ENCODE data around the gene ALX3. TPM values are rescaled to one million over a fixed set of nuclear protein-coding genes. Genes with fewer than 3 reads are reported as not detected.

The ALX3 gene
- polyA plus RNA-seq, 1 donor, result not detected

DNA sequence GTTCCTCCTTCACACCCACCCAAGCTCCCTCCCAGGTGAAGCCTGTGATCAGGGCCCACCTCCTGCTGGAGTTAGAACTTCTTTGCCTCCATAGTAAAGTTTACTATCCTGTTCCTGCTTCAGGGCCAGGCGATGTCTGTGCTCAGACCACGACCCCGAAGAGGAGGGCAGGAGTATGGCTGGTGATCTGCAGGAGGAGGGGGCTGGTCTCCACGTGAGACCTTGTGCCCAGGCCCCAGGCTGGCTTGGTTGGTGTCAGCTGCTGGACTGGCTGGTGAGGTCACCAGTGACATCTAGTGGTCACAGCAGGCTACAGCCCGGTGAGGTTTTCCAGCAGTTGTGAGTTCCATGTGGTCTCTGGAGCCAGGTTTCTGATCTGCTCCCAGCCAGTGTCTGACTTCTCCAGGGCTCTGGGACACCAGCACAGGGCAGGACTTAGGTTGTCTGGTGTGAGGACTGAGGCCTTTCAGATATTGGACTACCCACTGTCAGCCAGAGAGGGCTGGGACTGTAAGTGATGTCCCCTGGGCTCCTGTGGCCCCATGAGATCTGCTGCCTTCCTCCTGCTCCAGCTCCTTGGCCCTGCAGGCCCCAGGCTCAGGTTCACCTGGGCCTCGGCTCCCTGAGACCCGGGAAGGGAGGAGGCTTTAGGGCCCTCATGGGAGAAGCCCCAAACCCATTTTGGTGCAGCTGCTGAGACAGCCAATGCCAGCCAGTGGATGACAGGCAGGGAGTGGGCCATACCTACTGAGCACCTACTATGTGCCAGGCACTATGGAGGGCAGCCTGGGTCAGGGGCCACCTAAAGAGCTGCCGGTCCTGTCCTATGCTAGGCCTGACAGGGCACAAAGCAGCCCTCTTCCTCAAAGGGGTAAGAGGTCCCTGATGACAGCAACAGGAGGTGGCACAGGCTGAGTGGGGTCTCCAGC, 35.8 kb upstream of the ALX3 start:
- Histone ChIP-seq H3K4me1 (ENCODE audit: control insufficient read depth, insufficient read depth, low read length) (no peaks in the 10 kb centered on the region), H3K36me3 (ENCODE audit: control insufficient read depth, insufficient read depth, low read length) (no peaks in the 10 kb centered on the region), H3K9me3 (ENCODE audit: control insufficient read depth, low read depth, low read length) (no peaks in the 10 kb centered on the region), H3K27me3 (ENCODE audit: control insufficient read depth, insufficient read depth, low read length) (peaks cover 35% of the 10 kb centered on the region), H3K27ac (ENCODE audit: low read length) (no peak overlapping the region), H3K4me3 (ENCODE audit: low read length) (no peak overlapping the region)
- DNase-seq, result peak; percentile 50 to 52
- WGBS (ENCODE audit: insufficient coverage, low lambda C conversion rate), result no CpG with 5 or more reads among the region's 8 CpGs

GRCh38 chr1:110102081-110102480, 31.6 kb upstream of the ALX3 start:
- Histone ChIP-seq H3K9me3 (ENCODE audit: control insufficient read depth, low read depth, low read length) (no peaks in the 10 kb centered on the region), H3K4me1 (ENCODE audit: control insufficient read depth, insufficient read depth, low read length) (no peaks in the 10 kb centered on the region), H3K27me3 (ENCODE audit: control insufficient read depth, insufficient read depth, low read length) (peaks cover 25% of the 10 kb centered on the region), H3K4me3 (ENCODE audit: low read length) (no peak overlapping the region), H3K36me3 (ENCODE audit: control insufficient read depth, insufficient read depth, low read length) (no peaks in the 10 kb centered on the region), H3K27ac (ENCODE audit: low read length) (no peak overlapping the region)
- no CpG with 5 or more reads among the region's 7 CpGs for WGBS (ENCODE audit: insufficient coverage, low lambda C conversion rate)
- no peak for DNase-seq

GRCh38 chr1:110100335-110100734, 29.9 kb upstream of the ALX3 start:
- Histone ChIP-seq H3K9me3 (ENCODE audit: control insufficient read depth, low read depth, low read length) (no peaks in the 10 kb centered on the region), H3K27me3 (ENCODE audit: control insufficient read depth, insufficient read depth, low read length) (peaks cover 33% of the 10 kb centered on the region), H3K4me3 (ENCODE audit: low read length) (no peak overlapping the region), H3K27ac (ENCODE audit: low read length) (no peak overlapping the region), H3K36me3 (ENCODE audit: control insufficient read depth, insufficient read depth, low read length) (no peaks in the 10 kb centered on the region), H3K4me1 (ENCODE audit: control insufficient read depth, insufficient read depth, low read length) (no peaks in the 10 kb centered on the region)
- WGBS (ENCODE audit: insufficient coverage, low lambda C conversion rate), result no CpG with 5 or more reads among the region's 2 CpGs
- DNase-seq, result no peak

DNA sequence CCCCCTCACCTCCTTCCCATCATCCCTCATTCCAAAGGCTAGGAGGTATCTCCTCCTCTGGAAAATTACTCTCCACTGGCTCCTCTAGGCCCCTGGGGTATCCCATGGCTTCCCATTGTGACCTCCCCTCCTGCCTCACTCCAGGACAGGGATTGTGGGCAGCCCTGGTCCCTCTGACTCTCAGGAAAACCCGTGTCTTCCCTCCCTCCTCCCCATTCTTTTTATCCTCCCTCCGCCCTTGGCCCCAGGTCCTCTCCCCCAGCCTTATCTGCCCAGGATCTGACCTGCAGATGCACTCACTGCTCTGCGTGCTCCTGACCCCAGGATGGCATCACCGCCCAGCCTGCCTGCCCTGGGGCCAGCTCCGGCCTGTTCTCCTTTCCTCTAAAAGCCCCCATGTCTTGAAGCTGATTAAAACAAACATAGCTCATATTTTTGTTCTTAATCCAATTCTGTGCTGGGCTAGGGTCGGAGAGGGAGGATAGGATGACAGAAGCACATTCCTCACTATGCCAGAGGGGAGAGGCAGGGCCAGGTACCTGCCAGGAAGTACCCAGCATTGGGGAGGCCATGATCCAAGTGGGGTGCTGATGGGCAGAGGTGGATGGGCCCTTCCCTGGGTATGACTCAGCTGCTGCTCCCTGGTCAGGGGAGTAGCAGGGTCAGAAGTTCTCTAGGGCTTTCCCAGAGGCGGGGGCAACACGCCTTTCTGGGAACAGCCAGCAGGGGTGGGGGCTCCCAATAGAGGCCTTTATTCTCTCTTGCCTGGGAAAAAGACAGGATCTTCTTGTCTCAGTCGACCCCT, 28.0 kb upstream of the ALX3 start:
- no CpG with 5 or more reads among the region's 9 CpGs for WGBS (ENCODE audit: insufficient coverage, low lambda C conversion rate)
- H3K4me1 ChIP-seq (ENCODE audit: control insufficient read depth, insufficient read depth, low read length), result no peaks in the 10 kb centered on the region
- no peak for DNase-seq
- no peaks in the 10 kb centered on the region for H3K9me3 ChIP-seq (ENCODE audit: control insufficient read depth, low read depth, low read length)
- H3K36me3 ChIP-seq (ENCODE audit: control insufficient read depth, insufficient read depth, low read length), result no peaks in the 10 kb centered on the region
- H3K4me3 ChIP-seq (ENCODE audit: low read length), result no peak overlapping the region
- no peak overlapping the region for H3K27ac ChIP-seq (ENCODE audit: low read length)
- peaks cover 50% of the 10 kb centered on the region for H3K27me3 ChIP-seq (ENCODE audit: control insufficient read depth, insufficient read depth, low read length)

DNA sequence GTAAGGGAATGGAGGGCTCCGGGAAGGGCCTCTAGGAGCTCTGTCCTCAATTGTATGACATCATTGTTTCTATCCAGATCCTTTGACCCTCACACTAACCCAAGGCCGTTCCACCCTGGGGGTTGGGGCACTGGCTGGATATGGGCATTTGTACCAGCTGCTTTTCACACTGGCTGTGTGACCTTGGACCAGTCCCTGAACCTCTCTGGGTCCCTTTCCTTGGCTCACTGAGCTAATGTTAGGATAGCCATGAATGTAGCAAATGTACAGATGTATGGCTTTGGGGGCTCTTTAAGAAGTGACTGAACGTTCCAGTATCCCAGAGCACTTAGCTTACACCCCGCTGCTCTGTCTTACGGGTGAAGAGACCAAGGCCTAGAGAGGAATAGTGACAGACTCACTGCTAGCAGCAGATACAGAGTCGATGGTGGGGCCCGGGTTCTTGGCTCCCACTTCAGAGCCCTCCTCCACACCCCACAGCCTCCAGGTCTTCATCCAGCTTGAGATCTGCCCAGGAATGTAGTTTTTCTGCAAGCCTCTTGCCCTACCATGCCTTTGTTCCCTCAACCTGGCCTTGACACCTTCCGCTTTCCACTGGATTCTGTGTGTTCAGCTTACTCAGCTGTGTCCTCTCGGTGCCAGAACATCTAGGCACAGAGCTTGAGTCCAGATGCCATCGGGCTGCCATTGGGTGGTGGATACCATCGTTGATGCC, 27.2 kb upstream of the ALX3 start:
- H3K36me3 ChIP-seq (ENCODE audit: control insufficient read depth, insufficient read depth, low read length), result no peaks in the 10 kb centered on the region
- peaks cover 56% of the 10 kb centered on the region for H3K27me3 ChIP-seq (ENCODE audit: control insufficient read depth, insufficient read depth, low read length)

DNA sequence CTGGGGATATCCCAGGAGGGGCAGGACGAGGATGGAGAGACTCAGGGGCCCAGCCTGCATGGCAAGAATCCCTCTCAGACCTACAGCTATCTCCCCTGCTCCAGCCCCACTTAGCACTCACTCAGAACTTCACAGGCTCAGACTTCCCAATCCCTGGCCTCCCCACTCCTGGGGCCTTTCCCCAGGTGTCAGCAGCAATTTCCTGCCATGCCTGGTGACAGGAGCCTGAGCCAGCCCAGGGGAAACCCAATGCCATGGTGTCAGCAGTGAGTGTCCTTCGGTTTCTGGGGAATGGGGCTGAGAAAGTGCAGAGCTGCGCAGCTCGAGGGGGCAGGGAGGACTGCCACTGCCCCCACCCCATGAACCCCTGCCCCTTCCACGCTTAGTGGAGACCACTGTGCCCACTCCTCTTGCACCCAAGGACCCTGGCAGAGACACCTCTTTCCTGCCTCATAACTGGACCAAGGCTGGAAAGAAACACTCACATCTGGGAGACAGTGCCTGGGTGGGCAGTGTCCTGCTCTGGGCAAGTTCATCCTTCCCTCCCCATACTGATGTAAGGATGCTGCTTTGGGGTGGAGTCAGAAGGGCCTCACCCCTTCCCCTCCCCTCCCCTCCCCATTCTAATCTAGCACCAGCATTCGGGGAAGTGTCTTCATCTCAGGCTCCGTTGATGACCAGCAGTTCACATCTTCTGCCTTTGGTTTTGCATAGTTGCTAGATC, 24.6 kb upstream of the ALX3 start:
- no peaks in the 10 kb centered on the region for H3K36me3 ChIP-seq (ENCODE audit: control insufficient read depth, insufficient read depth, low read length)
- WGBS (ENCODE audit: insufficient coverage, low lambda C conversion rate), result no CpG with 5 or more reads among the region's 7 CpGs
- peaks cover 57% of the 10 kb centered on the region for H3K27me3 ChIP-seq (ENCODE audit: control insufficient read depth, insufficient read depth, low read length)
- no peaks in the 10 kb centered on the region for H3K4me1 ChIP-seq (ENCODE audit: control insufficient read depth, insufficient read depth, low read length)
- no peak overlapping the region for H3K27ac ChIP-seq (ENCODE audit: low read length)
- no peaks in the 10 kb centered on the region for H3K9me3 ChIP-seq (ENCODE audit: control insufficient read depth, low read depth, low read length)
- H3K4me3 ChIP-seq (ENCODE audit: low read length), result no peak overlapping the region
- DNase-seq, result no peak

More for the DNA sequence above, 27.2 kb upstream of the ALX3 start:
- no peak overlapping the region for H3K27ac ChIP-seq (ENCODE audit: low read length)
- no peak overlapping the region for H3K4me3 ChIP-seq (ENCODE audit: low read length)
- no peak for DNase-seq
- H3K9me3 ChIP-seq (ENCODE audit: control insufficient read depth, low read depth, low read length), result no peaks in the 10 kb centered on the region
- 90% methylated on average over 2 of the region's 11 CpGs for WGBS (ENCODE audit: insufficient coverage, low lambda C conversion rate)
- no peaks in the 10 kb centered on the region for H3K4me1 ChIP-seq (ENCODE audit: control insufficient read depth, insufficient read depth, low read length)

GRCh38 chr1:110092991-110093390, 22.5 kb upstream of the ALX3 start:
- no peak for DNase-seq
- H3K27ac ChIP-seq (ENCODE audit: low read length), result no peak overlapping the region
- WGBS (ENCODE audit: insufficient coverage, low lambda C conversion rate), result 43% methylated on average over 1 of the region's 2 CpGs
- H3K9me3 ChIP-seq (ENCODE audit: control insufficient read depth, low read depth, low read length), result no peaks in the 10 kb centered on the region
- H3K36me3 ChIP-seq (ENCODE audit: control insufficient read depth, insufficient read depth, low read length), result no peaks in the 10 kb centered on the region
- H3K27me3 ChIP-seq (ENCODE audit: control insufficient read depth, insufficient read depth, low read length), result peaks cover 69% of the 10 kb centered on the region
- H3K4me3 ChIP-seq (ENCODE audit: low read length), result no peak overlapping the region
- H3K4me1 ChIP-seq (ENCODE audit: control insufficient read depth, insufficient read depth, low read length), result no peaks in the 10 kb centered on the region

DNA sequence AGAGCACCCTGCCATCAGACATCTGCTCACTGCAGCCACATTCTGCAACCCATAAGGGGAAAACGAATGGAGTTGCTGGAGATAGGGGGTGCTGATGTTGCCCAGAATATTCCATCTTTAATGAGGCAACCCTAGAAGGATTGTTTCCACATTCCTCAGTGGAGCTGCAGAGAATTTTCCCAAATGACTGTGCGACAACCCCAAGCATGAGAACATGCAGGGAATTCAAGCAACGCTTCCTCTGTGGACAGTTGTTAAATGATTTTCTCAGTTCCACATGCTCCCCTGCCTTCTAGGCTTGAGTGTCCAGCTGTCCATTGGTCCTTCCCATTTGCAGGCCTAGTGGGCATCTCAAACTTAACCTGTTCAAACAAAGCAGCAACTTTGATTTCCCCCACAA, 21.3 kb upstream of the ALX3 start:
- Histone ChIP-seq H3K4me1 (ENCODE audit: control insufficient read depth, insufficient read depth, low read length) (no peaks in the 10 kb centered on the region), H3K36me3 (ENCODE audit: control insufficient read depth, insufficient read depth, low read length) (no peaks in the 10 kb centered on the region), H3K4me3 (ENCODE audit: low read length) (no peak overlapping the region), H3K9me3 (ENCODE audit: control insufficient read depth, low read depth, low read length) (no peaks in the 10 kb centered on the region), H3K27ac (ENCODE audit: low read length) (no peak overlapping the region), H3K27me3 (ENCODE audit: control insufficient read depth, insufficient read depth, low read length) (peaks cover 75% of the 10 kb centered on the region)
- no CpG with 5 or more reads among the region's 3 CpGs for WGBS (ENCODE audit: insufficient coverage, low lambda C conversion rate)
- DNase-seq, result no peak

GRCh38 chr1:110091381-110091780, 20.9 kb upstream of the ALX3 start:
- Histone ChIP-seq H3K9me3 (ENCODE audit: control insufficient read depth, low read depth, low read length) (no peaks in the 10 kb centered on the region), H3K4me1 (ENCODE audit: control insufficient read depth, insufficient read depth, low read length) (no peaks in the 10 kb centered on the region), H3K36me3 (ENCODE audit: control insufficient read depth, insufficient read depth, low read length) (no peaks in the 10 kb centered on the region), H3K27me3 (ENCODE audit: control insufficient read depth, insufficient read depth, low read length) (peaks cover 77% of the 10 kb centered on the region), H3K4me3 (ENCODE audit: low read length) (no peak overlapping the region), H3K27ac (ENCODE audit: low read length) (no peak overlapping the region)
- no CpG with 5 or more reads among the region's 2 CpGs for WGBS (ENCODE audit: insufficient coverage, low lambda C conversion rate)
- no peak for DNase-seq
